PFSK-1 (cell line): ENCODE results near the gene MARCKSL1.

Experiments
- FOXP2 ChIP-seq: optimal IDR thresholded peaks from 2 replicates; pipeline ENCODE3; 2011; ENCODE audit warnings: borderline replicate concordance, control low read depth, inconsistent platforms; ENCODE audit not compliant: insufficient read depth; ENCODE audit errors: extremely low read length, extremely low read depth
- POLR2AphosphoS5 ChIP-seq: IDR thresholded peaks from 2 replicates; pipeline ENCODE4 v1.6.1; 2012; ENCODE audit warnings: low read depth, mild to moderate bottlenecking, control low read depth, low read length, moderate library complexity
- REST ChIP-seq, 2 experiments: IDR thresholded peaks; 2 replicates each; pipeline versions ENCODE4 v1.6.1 to v1.8.0; 2011 to 2012; ENCODE audit warnings: low read depth in 2 of 2, low read length in 2 of 2, control low read depth in 1 of 2, inconsistent platforms in 1 of 2, mild to moderate bottlenecking in 1 of 2, moderate library complexity in 1 of 2; ENCODE audit not compliant: insufficient read depth in 1 of 2
- SIN3A ChIP-seq: IDR thresholded peaks from 2 replicates; pipeline ENCODE4 v1.6.1; 2012; ENCODE audit warnings: mild to moderate bottlenecking, low read length, moderate library complexity, borderline replicate concordance; ENCODE audit not compliant: insufficient read depth
- TAF1 ChIP-seq: IDR thresholded peaks from 2 replicates; pipeline ENCODE4 v1.6.1; 2012; ENCODE audit warnings: low read length, control low read depth, borderline replicate concordance; ENCODE audit not compliant: insufficient read depth

Gene MARCKSL1

GRCh38 chr1:32364836-32365235 is 28.8 kb upstream of the MARCKSL1 start:
- no peak for TF ChIP-seq SIN3A

GRCh38 chr1:32363713-32364112 is 27.7 kb upstream of the MARCKSL1 start:
- TF ChIP-seq TAF1 (no peak), FOXP2 (no peak), SIN3A (no peak), POLR2AphosphoS5 (no peak), REST (IDR thresholded peaks at IDR 0.05; ENCODE audit: insufficient read depth in 1 of 2, low read depth in 2 of 2, low read length in 2 of 2) (no peak)

GRCh38 chr1:32362474-32363313 is 26.7 kb upstream of the MARCKSL1 start, which contains the start of the genes FAM229A and TSSK3:
Gene FAM229A (minus strand): TSS chr1:32362485. CDS start chr1:32362091, 394 bp downstream.
Gene TSSK3 (plus strand): TSS chr1:32362539. CDS start chr1:32362702, 163 bp downstream.
- TF ChIP-seq TAF1 (no peak), REST (IDR thresholded peaks at IDR 0.05; ENCODE audit: insufficient read depth in 1 of 2, low read depth in 2 of 2, low read length in 2 of 2) (no peak), FOXP2 (no peak), POLR2AphosphoS5 (no peak), SIN3A (no peak)

GRCh38 chr1:32361674-32362473 is 25.8 kb upstream of the MARCKSL1 start:
- TF ChIP-seq TAF1 (no peak), FOXP2 (no peak), POLR2AphosphoS5 (no peak), REST (IDR thresholded peaks at IDR 0.05; ENCODE audit: insufficient read depth in 1 of 2, low read depth in 2 of 2, low read length in 2 of 2) (no peak), SIN3A (no peak)

- no peak for TF ChIP-seq POLR2AphosphoS5
Measured at GRCh38 chr1:32361308-32361673, 25.3 kb upstream of the MARCKSL1 start.

- TF ChIP-seq FOXP2 = no peak
- TF ChIP-seq TAF1 = no peak
- no peak for TF ChIP-seq SIN3A
- TF ChIP-seq REST (IDR thresholded peaks at IDR 0.05; ENCODE audit: insufficient read depth in 1 of 2, low read depth in 2 of 2, low read length in 2 of 2) = no peak
- no peak for TF ChIP-seq POLR2AphosphoS5
Measured at GRCh38 chr1:32358435-32358834, 22.4 kb upstream of the MARCKSL1 start.
